Uterus (tissue), 2 donors: ENCODE measurements around the gene SOCS1.

Source experiments
- POLR2A ChIP-seq, 2 donors: fragments of 450-650 bp; IDR thresholded peaks; one replicate each; pipeline ENCODE4 v1.6.1; 2016; ENCODE audit warnings: antibody characterized with exemption in 2 of 2, mild to moderate bottlenecking in 1 of 2, moderate library complexity in 1 of 2
- TF ChIP-seq, protein P1 (sequence below), 4 experiments: fragments of 200-600 bp in 2 of 4; fragments of 450-650 bp in 2 of 4; sonication (generic) in 2 of 4; IDR thresholded peaks; one replicate each; pipeline ENCODE4 v1.5.1; 2016 to 2019; ENCODE audit warnings: antibody characterized with exemption in 4 of 4, mild to moderate bottlenecking in 2 of 4, moderate library complexity in 1 of 4

DNA sequence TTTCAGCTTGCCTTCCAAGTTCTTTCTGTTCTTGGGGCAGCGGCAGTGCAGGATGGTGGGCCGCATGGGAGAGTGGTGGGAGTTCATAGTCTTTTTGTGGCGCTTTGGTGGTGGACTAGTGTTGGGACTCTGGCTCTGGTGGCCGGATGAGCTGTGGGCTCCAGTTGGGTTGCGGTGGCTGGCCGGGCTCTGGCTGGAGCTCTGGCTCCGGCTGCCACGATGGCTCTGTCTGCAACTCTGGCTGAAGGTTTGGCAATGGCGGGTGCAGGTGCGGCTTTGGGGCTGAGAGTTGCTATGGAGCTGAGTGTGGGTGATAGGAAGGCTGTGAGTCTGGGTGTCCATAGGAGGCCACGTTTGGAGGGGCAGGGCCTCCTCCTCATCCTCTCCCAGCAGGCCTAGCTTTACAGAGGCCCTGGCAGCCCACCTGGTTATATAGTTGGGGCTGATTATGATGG is 12.9 kb upstream of the SOCS1 start, which contains the start of gene TNP2:
- TF ChIP-seq POLR2A (IDR thresholded peaks at IDR 0.05): no peak
- TF ChIP-seq, protein P1, sequence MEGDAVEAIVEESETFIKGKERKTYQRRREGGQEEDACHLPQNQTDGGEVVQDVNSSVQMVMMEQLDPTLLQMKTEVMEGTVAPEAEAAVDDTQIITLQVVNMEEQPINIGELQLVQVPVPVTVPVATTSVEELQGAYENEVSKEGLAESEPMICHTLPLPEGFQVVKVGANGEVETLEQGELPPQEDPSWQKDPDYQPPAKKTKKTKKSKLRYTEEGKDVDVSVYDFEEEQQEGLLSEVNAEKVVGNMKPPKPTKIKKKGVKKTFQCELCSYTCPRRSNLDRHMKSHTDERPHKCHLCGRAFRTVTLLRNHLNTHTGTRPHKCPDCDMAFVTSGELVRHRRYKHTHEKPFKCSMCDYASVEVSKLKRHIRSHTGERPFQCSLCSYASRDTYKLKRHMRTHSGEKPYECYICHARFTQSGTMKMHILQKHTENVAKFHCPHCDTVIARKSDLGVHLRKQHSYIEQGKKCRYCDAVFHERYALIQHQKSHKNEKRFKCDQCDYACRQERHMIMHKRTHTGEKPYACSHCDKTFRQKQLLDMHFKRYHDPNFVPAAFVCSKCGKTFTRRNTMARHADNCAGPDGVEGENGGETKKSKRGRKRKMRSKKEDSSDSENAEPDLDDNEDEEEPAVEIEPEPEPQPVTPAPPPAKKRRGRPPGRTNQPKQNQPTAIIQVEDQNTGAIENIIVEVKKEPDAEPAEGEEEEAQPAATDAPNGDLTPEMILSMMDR (IDR thresholded peaks at IDR 0.05): no peak
